ENCODE data around the gene B4GALNT4.
"Not testable (repeated sequence)": the region's sequence is repeated elsewhere in the genome, so short reads cannot be mapped to it uniquely, and the experiment has no call there.

B4GALNT4 gene

DNA sequence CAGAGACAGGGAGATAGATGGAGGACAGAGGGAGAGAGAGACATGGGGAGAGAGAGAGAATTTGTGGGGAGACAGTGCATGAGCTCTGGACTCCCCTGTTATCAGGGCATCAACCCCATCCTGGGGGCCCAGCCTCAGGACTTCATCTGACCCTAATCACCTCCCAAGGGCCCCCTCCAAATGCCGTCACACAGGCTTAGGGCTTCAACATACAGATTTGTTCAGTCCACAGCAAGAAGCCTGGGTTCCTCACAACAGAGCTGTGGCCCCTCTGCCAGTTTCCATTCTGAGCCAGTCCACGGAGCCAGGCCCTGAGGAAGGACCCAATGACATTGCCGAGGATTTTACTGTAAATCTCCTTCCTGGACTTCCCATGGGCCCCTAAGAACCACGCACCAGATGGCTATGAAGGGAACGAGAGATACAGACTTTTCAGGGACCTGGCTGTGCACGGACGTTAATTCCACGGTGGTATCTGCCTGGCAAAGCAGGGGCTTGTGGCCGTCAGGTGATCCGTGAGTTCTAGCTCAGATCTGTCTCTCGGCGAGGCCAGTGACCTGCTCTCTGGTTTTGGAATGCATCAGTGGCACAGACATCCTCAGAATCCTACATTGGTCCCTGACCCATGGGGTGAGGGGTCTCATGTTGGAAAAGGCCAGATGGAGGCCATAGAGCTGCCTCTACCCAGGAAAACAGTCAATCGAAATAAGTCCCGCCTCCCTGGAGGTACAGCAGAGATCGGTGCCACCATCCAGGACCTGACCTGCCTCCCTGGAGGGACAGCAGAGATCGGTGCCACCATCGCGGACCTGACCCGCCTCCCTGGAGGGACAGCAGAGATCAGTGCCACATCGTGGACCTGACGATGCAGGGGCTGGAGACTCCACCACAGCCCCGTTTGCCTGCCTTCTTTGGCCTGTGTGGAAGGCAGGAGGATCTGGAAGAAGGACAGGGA lies 8.7 kb upstream of the B4GALNT4 start:
- DNase-seq, result no peak

DNA sequence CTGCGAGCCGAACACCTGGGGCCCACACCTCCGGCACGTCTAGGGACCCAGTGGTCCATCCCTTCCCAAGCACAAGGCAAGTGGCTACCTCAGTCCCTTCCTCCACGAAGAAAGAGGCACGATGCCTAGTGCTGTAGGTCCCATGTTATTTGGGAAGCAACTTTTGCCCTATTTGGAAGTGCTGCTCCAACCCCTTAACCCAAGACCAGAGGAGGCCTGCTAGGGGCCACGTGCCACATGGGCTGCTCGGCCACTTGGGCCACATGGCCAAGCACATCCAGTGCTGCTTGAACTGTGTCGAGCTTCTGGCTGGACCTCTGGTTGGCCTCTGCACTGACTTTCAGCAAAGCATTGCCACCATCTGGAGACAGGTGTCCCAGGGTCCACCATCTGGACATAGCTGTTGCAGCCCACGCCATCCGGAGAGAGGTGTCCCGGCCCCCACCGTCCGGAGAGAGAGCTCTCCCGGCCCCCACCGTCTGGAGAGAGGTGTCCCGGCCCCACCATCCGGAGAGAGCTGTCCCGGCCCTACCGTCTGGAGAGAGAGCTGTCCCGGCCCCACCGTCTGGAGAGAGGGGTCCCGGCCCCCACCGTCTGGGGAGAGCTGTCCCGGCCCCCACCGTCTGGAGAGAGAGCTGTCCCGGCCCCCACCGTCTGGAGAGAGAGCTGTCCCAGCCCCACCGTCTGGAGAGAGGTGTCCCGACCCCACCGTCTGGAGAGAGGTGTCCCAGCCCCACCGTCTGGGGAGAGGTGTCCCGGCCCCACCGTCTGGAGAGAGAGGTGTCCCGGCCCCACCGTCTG lies 6.5 kb upstream of the B4GALNT4 start:
- no peak for DNase-seq

DNA sequence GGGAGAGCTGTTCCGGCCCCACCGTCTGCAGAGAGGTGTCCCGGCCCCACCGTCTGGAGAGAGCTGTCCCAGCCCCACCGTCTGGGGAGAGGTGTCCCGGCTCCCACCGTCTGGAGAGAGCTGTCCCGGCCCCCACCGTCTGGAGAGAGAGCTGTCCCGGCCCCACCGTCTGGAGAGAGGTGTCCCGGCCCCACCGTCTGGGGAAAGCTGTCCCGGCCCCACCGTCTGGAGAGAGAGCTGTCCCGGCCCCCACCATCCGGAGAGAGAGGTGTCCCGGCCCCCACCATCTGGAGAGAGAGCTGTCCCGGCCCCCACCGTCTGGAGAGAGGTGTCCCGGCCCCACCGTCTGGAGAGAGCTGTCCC lies 5.9 kb upstream of the B4GALNT4 start:
- not testable (repeated sequence) for DNase-seq

DNA sequence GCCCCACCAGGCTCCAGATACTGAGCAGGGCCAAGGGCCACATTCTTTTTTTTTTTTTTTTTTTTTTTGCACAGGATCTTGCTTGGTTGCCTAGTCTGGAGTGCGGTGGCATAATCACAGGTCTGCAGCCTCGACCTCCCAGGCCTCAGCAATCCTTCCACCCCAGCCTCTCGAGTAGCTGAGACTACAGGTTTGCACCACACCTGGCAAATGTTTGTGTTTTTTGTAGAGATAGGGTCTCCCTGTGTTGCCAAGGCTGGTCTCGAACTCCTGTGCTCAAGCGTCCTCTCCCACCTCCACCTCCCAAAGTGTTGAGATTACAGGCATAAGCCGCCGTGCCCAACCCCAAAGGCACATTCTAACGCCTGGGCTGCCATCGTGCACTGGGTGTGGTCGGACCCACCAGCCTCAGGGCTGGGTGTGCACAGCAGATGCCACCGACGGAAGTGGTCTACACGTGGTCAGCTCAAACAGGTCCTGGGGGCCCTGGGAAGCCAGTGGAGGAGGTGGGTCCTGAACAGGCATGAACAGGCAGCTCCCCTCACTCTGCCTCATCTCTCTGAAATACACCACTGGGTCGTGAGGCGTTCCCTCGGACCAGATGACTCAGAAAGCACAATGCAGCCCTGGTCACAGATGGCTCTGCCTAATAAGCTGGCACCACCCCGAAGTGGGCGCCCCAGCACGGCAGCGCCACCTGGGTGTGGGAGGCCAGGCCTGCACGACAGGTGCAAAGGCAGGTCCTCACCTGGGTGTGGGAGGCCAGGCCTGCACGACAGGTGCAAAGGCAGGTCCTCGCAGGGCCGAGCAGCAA lies 5.1 kb upstream of the B4GALNT4 start:
- DNase-seq, result no peak

DNA sequence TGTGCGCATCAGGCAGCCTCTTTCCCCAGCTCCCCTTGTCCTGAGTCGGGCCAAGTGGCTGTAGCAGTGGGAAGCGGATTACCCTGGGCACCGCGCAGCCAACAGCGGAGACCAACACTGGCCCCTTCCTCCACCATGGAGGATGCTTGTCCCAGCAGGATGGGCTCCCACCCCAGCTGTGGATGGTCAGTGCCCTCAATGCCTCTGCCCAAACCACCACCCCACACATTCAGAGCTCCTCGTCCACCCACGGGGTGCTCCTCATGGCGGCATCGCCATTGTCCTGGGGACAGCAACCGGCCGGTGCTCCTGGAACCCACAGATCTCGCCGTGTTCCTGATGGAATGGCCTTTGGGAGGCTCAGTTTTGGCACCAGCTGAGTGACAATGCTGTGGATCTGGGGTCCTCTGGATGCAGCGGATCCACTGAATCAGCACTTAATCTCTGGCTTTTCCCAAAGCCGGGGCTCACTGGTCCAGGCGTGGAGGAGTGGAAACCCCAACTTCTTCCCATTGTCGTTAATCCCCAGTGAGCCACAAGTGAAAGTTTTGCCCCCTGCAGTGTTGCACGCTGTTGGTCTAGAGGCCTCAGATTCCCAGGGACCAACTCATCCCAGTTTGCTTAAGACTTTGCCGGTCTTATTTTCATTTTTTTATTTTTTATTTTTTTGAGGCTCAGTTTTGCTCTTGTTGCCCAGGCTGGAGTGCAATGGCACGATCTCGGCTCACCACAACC lies 4.1 kb upstream of the B4GALNT4 start:
- DNase-seq, result no peak

DNA sequence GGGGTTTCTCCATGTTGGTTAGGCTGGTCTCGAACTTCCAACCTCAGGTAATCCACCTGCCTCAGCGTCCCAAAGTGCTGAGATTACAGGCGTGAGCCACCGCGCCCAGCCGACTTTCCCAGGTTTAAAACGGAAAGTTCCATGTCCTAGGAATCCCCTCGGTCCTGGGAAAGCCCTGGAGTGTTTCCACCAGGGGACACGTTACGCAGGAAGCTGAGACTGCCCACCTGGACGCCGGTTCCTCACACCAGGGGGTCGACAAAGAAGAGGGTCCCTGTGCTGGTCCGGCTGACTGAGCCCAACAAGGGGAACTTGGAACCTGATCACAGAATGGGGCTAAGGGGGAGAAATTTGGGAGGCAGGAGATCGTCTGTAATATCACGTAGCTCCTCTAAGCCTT lies 3.5 kb upstream of the B4GALNT4 start:
- no peak for DNase-seq

DNA sequence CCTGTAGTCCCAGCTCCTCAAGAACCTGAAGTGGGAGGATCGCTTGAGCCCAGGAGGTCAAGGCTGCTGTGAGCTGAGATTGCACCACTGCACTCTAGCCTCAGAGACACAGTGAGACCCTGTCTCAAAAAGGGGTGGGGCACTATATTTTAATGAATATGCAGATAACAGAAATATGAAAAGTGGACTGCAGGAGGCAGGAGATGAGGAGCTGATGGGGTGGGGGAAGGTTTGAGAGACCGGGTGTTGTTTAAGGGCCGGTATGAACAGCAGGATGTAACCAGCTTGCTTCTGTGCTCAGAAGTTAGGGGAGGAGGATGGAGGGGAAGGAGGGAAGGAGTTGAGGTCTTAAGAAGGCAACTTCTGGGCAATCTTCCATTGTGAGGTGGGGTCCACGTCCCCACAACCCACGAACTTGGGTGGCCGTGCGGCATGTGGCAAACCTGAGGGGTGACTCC lies 1.3 kb upstream of the B4GALNT4 start:
- DNase-seq, result no peak

DNA sequence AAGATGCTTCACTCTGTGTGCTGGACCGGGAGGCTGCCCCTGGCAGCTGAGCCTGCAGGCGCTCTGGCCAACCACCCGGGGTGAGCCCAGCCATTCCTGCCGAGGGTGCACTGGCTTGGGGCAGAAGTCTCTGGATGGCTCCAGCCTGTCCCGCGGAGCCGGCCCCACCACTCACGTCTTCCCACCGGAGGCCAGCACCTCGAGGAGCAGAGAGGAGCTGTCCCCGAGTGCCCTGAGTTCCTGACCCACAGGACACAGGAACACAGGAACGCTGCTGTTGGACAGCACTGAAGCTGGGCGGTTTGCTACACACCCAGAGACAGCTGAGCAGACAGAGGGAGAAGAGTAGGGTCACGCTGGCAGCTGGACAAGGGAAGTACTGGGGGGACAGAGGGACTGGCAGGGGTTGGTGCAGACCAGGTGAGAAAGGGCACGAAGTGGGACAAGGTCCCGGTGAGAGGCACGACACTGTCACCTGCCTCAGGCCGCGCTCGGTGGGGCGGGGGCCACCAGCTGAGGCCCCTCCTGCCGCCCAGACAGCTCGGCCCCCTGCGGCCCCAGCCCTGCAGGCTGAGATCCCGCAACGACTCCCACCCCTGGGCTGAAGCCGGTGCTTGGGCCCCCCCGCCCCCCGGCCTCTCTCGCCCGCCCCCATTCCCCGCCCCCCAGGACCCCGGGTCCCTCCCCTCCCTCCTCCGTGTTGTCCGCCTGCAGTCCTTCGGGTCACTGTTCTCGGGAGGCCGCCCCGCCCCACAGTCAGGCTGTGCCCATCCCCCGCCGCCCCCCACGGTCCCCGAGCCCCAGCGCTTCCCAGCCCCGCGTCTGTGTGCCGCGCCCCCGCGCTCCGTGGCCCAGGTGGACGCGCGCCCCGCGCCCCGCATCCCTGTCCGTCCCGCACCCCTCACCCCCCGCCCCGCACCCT lies 624 bp upstream of the B4GALNT4 start:
- no peak for DNase-seq

DNA sequence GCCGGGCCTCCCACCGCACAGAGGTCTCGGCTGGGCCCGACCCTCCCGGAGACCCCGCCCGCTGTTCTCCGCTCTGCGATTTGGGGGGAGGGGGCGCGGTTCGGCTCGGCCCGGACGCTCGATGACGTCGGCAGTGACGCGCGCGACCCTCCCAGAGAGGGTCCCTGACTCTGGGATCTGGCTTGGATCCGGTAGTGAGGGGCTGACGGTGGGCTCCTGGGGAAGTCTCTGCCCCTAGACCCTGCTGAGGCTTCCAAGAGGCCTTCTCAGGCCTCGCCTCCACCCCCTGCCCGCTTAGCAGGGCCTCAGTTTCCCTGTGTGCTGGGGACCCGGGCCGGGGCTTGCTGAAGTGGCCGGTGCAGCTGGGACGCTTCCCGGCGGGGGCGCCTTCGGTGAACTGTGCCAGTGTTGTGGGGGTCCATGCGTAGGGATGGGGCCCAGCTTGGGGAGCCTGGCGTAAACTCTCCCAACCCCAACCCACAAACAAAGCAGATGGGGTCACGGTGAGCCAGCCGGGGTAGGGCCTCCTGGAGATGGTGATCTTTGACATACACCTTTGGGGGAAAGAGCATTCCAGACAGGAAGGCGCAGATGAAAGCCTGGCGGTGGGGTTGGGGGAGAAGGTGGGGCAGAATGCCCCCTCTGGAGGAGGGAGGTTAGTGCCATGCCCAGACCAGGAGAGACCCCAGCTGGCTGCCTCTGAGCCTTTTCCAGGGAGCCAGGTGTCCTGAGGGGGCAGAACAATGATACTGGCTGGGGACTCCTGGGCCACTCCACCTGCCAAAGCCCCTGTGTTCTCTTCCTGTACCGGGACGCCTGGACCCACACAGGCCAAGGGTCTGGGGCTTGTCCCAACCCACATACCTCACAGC lies 1.0 kb downstream of the B4GALNT4 start:
- DNase-seq, result no peak

DNA sequence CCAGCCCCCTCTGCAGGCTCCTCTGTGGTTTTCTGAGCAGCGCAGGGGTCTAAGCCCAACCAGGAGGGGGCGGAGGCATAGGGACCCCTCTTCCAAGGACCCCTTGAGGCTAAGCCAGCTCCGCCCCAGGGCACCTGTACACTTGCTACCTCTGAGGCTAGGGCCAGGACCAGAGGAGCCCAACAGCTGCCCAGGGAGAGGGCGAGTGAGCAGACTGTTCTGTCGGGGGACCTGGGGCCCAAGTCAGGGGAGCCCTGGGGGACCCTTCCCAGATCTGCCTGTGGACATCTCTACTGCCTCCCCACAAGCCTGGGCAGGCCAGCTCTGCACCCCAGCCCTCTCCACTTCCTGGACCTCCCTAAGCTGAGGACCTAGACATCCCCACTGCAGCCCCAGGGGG lies 1.8 kb downstream of the B4GALNT4 start:
- DNase-seq, result no peak

DNA sequence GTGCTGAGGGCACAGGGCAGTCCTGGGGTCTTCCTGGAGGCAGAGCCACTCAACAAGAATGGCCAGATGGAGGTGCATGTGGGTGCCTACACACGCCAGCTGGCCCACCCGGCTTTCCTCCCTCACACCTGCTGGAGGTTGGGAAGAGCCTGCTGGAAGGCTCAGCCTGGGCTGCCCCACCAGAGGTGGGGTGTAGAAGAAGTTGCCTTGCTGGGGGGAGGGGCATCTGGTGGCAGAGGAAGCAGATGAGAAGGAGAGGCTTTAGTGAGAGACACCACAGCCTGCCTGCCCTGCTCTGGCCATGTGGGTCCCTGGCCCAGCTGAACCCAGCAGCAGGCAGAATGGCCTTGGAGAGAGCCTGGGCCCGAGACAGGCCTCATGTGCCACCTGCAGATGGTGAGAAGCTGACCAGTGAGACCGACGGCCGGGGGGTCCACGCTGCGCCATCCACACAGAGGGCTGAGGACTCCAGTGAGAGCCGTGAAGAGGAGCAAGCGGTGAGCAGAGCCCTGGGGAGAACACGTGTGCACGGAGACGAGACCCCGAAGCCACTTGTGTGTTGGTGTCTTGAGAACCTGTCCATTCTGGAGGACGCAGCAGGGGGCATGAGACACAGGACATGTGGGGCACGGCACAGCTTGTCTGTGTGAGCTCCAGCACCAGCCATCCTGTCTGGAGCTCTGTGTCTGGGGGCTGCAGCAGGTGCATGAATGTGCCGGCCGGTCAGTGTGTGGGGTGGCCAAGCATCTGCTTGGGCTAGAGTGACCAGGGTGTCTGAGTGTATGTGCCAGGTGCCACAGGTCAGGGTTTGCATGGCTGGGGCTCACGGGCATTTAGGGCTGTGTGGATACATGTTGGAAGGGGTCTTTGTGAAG lies 2.7 kb downstream of the B4GALNT4 start:
- no peak for DNase-seq

DNA sequence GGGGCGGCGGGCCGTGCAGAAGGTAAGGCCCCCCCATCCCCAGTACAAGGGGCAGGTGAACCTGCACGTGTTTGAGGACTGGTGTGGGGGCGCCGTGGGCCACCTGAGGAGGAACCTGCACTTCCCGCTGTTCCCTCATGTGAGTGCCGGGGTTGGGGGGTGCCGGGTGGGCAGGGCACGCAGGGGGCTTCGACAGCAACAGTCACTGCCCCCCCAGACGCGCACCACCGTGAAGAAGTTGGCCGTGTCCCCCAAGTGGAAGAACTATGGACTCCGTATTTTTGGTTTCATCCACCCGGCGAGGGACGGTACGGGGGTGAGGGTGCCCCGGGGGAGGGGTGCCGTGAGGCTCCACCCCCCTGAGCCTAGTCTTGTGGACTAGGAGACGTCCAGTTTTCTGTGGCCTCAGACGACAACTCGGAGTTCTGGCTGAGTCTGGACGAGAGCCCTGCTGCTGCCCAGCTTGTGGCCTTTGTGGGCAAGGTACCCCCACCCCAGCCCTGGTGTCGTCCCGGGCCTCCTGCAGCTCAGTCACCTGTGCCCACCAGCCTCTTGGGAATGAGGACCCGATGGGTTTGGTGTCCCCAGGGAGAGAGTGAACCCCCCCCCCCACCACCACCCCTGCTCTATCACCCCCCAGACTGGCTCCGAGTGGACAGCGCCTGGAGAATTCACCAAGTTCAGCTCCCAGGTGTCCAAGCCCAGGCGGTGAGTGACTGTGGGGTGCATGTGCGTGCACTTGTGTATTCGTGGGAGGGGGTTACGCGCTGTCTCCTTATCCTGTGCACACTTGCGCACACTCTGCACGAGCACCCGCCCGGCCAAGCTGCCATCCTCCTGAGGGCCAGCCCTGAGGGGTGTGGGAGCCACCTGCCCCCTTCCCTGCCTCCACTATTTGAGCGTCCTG lies 3.8 kb downstream of the B4GALNT4 start:
- DNase-seq, result no peak

DNA sequence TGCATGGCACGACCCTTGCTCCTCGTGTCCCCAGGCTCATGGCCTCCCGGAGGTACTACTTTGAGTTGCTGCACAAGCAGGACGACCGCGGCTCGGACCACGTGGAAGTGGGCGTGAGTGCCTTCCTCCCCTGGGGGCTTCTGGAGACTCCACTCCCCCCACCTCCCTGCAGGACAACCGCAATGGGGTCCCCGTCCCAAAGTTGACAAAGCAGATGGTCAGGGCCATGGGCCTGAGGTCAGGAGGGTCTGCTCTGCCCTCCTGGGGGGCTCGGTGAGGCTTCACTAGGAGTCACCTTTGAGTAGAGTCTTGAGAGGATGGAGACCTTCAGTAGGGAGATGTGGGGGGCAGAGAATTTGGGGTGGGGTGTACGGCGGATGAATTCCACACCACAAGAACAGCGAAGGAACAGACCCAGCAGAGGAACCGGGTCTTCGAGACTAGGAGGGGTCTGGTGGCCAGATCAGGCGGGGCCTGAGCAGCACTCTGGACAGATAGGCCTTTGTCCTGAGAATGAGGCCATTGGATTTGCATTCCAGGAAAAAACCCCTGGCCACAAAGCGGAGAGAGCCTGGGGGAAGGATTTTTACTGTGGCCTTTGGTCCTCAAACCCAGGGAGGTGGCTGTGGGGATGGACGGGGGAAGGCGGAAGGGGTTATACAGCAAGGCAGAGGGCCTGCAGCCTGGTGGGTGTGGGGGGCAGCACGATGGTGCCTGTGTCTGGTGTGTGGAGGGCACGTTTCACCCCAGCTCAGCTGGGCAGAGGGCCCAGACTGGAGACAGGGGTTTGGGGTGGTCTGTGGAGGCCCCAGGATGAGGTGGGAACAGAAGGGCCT lies 4.6 kb downstream of the B4GALNT4 start:
- no peak for DNase-seq

DNA sequence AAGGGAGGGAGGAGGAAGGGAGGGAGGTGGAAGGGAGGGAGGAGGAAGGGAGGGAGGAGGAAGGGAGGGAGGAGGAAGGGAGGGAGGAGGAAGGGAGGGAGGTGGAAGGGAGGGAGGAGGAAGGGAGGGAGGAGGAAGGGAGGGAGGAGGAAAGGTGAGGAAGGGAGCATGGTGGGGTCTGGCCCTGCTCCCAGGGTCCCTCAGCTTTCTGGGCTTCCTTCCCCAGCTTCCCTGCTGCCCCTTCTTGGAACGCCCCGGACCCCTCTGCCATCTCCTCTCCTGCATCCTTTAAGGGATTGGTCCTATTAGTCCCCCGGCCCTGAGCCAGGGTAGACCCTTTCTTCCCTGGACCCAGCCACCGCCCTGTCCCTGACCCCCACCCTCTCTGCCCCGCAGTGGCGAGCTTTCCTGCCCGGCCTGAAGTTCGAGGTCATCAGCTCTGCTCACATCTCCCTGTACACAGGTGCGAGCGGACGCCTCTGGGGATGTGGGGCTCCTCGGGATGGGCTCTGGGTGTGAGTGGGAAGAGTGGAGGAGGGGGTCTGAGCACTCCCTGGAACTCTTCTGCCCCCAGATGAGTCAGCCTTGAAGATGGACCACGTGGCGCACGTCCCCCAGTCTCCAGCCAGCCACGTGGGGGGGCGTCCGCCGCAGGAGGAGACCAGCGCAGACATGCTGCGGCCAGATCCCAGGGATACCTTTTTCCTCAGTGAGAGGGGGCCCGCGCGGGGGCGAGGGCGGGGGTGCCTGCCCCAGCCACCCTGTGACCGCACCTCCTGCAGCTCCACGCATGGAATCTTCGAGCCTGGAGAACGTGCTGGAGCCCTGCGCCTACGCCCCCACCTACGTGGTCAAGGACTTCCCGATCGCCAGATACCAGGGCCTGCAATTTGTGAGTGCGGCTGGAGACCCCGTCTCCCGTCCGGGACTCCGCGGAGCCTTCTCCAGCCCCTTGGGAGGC lies 6.0 kb downstream of the B4GALNT4 start:
- no peak for DNase-seq

DNA sequence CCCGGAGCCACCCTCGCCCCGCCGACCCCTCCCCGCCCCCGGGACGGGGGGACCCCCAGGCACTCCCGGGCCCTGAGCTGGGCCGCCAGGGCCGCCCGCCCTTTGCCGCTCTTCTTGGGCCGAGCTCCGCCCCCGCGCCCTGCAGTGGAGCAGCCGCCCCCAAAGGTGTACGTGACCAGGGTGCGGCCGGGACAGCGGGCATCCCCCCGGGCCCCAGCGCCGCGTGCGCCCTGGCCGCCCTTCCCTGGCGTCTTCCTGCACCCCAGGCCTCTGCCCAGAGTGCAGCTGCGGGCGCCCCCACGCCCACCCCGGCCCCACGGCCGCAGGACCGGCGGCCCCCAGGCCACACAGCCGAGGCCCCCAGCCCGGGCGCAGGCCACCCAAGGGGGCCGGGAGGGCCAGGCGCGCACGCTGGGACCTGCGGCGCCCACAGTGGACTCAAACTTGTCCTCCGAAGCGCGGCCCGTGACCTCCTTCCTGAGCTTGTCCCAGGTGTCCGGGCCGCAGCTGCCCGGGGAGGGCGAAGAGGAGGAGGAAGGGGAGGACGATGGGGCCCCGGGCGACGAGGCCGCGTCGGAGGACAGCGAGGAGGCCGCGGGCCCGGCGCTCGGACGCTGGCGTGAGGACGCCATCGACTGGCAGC lies 7.4 kb downstream of the B4GALNT4 start:
- DNase-seq, result no peak

All from amniotic stem cell (primary cell).